CD4-positive, CD25-positive, alpha-beta regulatory T cell (primary cell): ENCODE results near the gene RACGAP1. TPM values are rescaled to one million over a fixed set of nuclear protein-coding genes. Genes with fewer than 3 reads are reported as not detected.
"Not testable (repeated sequence)": the region's sequence is repeated elsewhere in the genome, so short reads cannot be mapped to it uniquely, and the experiment has no call there.

ENCODE experiments used
- ATAC-seq, 2 donors: fragments of 150-1000 bp; cut with Tn5 transposase; one replicate each; pipeline ENCODE4 v1.10.0; 2021; ENCODE audit warnings: low read depth in 2 of 2, moderate number of reproducible peaks in 2 of 2, moderate library complexity in 1 of 2
- DNase-seq, 3 donors: peaks; one replicate each; pipeline versions ENCODE4 v3.0.0 to v3.0.0-alpha.2; 2012 to 2022; ENCODE audit warnings: mixed read lengths in 1 of 3
- H3K27ac ChIP-seq: one replicate; pipeline ENCODE4 v1.7.0; 2013; ENCODE audit warnings: mild to moderate bottlenecking, low read length; ENCODE audit not compliant: insufficient read depth, poor library complexity, severe bottlenecking
- H3K27me3 ChIP-seq: one replicate; pipeline ENCODE4 v1.7.0; 2013; ENCODE audit warnings: low read length; ENCODE audit not compliant: control insufficient read depth, insufficient read depth
- H3K36me3 ChIP-seq: one replicate; pipeline ENCODE4 v1.7.0; 2013; ENCODE audit warnings: mild to moderate bottlenecking, low read length, moderate library complexity; ENCODE audit not compliant: control insufficient read depth, insufficient read depth
- H3K4me1 ChIP-seq: 2 replicates; pipeline ENCODE4 v1.7.0; 2013; ENCODE audit warnings: mild to moderate bottlenecking, low read length; ENCODE audit not compliant: insufficient read depth, control insufficient read depth, poor library complexity, severe bottlenecking
- H3K4me3 ChIP-seq: one replicate; pipeline ENCODE4 v1.7.0; 2013; ENCODE audit warnings: low read depth, mild to moderate bottlenecking, low read length, moderate library complexity
- H3K9me3 ChIP-seq, 2 experiments: 1 replicate in 1 of 2; 2 replicates in 1 of 2; pipeline ENCODE4 v1.7.0; 2013; ENCODE audit warnings: low read length in 2 of 2, mild to moderate bottlenecking in 1 of 2, moderate library complexity in 1 of 2; ENCODE audit not compliant: control insufficient read depth in 2 of 2
- H3K27ac Mint-ChIP-seq, 3 donors: one replicate each; pipeline ENCODE4 v1.8.0; 2020 to 2022; ENCODE audit warnings: mild to moderate bottlenecking in 3 of 3, mixed read lengths in 3 of 3, moderate library complexity in 2 of 3
- H3K27me3 Mint-ChIP-seq: one replicate; pipeline ENCODE4 v1.8.0; 2022; ENCODE audit warnings: mild to moderate bottlenecking, mixed read lengths
- H3K36me3 Mint-ChIP-seq: one replicate; pipeline ENCODE4 v1.8.0; 2020; ENCODE audit warnings: mixed read lengths
- H3K4me1 Mint-ChIP-seq, 4 donors: one replicate each; pipeline ENCODE4 v1.8.0; 2020 to 2022; ENCODE audit warnings: mixed read lengths in 4 of 4, mild to moderate bottlenecking in 1 of 4
- H3K4me3 Mint-ChIP-seq, 4 donors: one replicate each; pipeline ENCODE4 v1.8.0; 2020 to 2022; ENCODE audit warnings: mild to moderate bottlenecking in 4 of 4, mixed read lengths in 4 of 4, moderate library complexity in 3 of 4
- H3K9me3 Mint-ChIP-seq, 7 donors: one replicate each; pipeline ENCODE4 v1.8.0; 2020 to 2022; ENCODE audit warnings: mixed read lengths in 7 of 7, mild to moderate bottlenecking in 3 of 7, moderate library complexity in 2 of 7
- polyA plus RNA-seq, 4 donors: library from polyadenylated mRNA; unstranded; fragments of 300-500 nt; fragmentation: Illumina TruSeq; gene quantifications; one replicate each; pipeline ENCODE4 v1.2.3, GENCODE V29; 2021
- total RNA-seq: library from RNA; stranded (reverse); gene quantifications from one replicate; pipeline ENCODE4 v1.2.3, GENCODE V29; 2022

RACGAP1 gene
- total and polyA plus RNA-seq, 5 donors from 2014 or later = 17.1 to 22.9 (median 17.4) TPM

DNA sequence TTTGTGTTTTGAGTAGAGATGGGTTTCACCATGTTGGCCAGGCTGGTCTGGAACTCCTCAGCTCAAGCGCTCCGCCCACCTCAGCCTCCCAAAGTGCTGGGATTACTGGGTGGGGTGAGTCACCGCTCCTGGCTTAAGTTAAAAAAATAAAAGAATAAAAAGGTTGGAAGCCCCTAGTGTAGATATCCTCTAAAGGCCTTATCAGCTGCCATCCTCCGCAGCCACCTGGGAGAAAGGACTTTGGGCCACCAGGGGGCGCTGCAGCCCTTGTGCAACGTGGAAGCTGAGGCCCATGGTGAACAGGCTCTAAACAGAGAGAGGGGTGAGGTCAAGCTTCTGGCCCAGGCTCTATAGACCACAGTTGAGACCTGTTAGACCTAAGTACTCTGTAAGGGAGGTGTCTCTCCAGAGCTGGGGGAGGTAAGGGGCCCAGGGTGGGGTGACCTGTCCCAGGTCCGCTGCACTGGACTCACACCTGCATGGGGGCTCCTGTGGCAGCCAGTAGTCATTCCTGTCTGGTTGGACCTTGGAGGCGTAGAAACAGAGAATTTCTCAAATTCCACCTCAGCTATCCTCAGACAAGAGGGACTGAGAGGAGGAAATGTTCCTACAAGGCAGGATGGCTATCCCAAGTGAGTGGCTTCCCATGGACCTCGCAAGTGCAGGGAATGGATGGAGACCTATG, 14.0 kb upstream of the RACGAP1 start:
- DNase-seq = peak; percentile 64 to 81 (median 69)
- peak overlapping the region in 1 of 4 donors; percentile 52 for H3K4me3 Mint-ChIP-seq
- Histone ChIP-seq H3K36me3 (no peaks in the 10 kb centered on the region), H3K27me3 (no peaks in the 10 kb centered on the region), H3K4me3 (no peak overlapping the region), H3K9me3 (no peaks in the 10 kb centered on the region), H3K27ac (no peak overlapping the region), H3K4me1 (no peaks in the 10 kb centered on the region)
- peaks cover 0 to 5% (median 0%) of the 10 kb centered on the region in 4 donors for H3K4me1 Mint-ChIP-seq
- H3K9me3 Mint-ChIP-seq = peaks cover 0 to 1% (median 0%) of the 10 kb centered on the region in 7 donors
- peaks cover 31% of the 10 kb centered on the region for H3K27me3 Mint-ChIP-seq
- peak; percentile 70 to 71 for ATAC-seq
- H3K36me3 Mint-ChIP-seq = no peaks in the 10 kb centered on the region
- peak overlapping the region in 1 of 3 donors; percentile 40 for H3K27ac Mint-ChIP-seq

DNA sequence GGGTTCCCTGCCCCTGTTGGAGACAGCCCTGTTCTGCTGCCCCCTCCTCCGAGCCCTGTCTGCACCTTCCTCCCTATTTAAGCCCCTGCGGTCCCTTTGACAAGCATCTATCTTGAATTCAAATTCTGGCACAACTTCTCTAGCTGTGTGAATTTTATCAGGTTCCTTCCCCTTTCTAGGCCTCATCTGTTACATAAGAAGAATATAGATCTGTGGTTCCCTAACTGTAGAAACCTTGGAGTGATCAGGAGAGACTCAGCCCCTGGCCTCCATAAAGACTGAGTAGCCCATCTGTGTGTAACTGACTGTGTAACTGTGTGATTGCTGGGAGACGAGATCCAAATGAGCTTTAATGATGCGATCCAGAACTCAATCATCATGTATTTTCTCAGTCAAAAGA, 13.0 kb upstream of the RACGAP1 start:
- no peak overlapping the region for H3K4me3 ChIP-seq
- H3K27ac ChIP-seq = no peak overlapping the region
- no peak overlapping the region for H3K4me3 Mint-ChIP-seq
- peak overlapping the region in 1 of 3 donors; percentile 61 for H3K27ac Mint-ChIP-seq
- H3K27me3 Mint-ChIP-seq = peaks cover 33% of the 10 kb centered on the region
- peaks cover 0 to 2% (median 0%) of the 10 kb centered on the region in 4 donors for H3K4me1 Mint-ChIP-seq
- H3K36me3 ChIP-seq = no peaks in the 10 kb centered on the region
- ATAC-seq (no peak), DNase-seq (no peak)
- H3K9me3 Mint-ChIP-seq = peaks cover 0 to 1% (median 0%) of the 10 kb centered on the region in 7 donors
- no peaks in the 10 kb centered on the region for H3K4me1 ChIP-seq
- H3K36me3 Mint-ChIP-seq = no peaks in the 10 kb centered on the region
- H3K27me3 ChIP-seq = no peaks in the 10 kb centered on the region
- H3K9me3 ChIP-seq = no peaks in the 10 kb centered on the region

DNA sequence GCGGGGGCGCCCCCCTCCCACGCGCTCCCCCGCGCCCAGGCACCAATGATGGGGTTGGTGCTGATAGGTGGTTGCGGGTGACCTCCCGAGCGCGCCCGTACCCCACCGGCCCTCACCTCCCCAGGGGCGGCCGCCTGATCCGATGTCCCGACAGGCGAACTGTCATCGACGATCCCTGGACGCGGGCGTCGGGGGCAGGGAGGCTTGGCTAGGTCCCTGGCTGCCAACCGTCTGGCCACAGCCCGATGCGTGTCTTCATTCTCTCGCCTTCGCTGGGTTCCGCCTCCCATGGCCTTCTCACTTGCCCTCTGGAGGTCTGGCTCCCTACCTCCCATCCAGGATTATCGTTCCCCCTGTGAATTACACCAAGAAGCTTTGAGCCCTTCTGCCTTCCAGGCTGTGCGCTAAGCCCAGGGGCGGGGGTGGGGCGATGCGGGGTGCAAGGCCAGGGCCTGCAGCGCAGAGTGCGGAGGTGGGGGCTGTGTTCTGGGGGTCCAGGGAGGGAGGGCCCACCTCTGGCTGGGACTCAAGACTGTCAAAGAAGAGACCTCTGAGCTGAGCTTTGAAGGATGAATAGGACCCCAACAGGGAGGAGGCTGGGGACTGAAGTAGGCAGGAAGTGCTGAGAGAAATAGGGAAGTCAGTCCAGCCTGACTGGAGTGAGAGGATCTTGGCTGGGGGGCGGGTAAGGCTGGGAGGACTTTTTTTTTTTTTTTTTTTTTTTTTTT, 7.7 kb upstream of the RACGAP1 start:
- no peak overlapping the region for H3K27ac Mint-ChIP-seq
- no peak overlapping the region for H3K4me3 ChIP-seq
- no peaks in the 10 kb centered on the region for H3K9me3 Mint-ChIP-seq

DNA sequence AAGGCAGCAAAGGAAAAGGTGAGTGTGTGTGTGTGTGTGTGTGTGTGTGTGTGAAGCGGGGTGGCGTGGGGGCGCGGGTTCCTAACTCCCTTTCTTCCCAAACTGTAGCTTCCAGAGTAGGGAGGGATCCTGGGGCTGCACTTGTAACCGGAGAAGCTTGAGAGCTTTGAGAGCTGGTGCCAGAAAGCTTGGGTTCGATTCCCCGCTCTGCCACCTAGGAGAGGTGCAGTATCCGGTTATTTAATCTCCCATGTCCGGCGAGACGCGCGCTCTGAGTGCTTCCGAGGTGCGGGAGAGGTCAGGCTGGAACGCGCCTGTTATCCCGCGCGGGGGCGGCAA, 7.2 kb upstream of the RACGAP1 start:
- Mint-ChIP-seq H3K27me3 (peaks cover 35% of the 10 kb centered on the region), H3K27ac (no peak overlapping the region), H3K4me1 (no peaks in the 10 kb centered on the region), H3K9me3 (no peaks in the 10 kb centered on the region), H3K36me3 (no peaks in the 10 kb centered on the region), H3K4me3 (no peak overlapping the region)
- peaks cover 3% of the 10 kb centered on the region for H3K27me3 ChIP-seq
- no peak for ATAC-seq
- no peak for DNase-seq
- no peaks in the 10 kb centered on the region for H3K9me3 ChIP-seq
- H3K27ac ChIP-seq = no peak overlapping the region
- H3K36me3 ChIP-seq = no peaks in the 10 kb centered on the region
- peaks cover 3% of the 10 kb centered on the region for H3K4me1 ChIP-seq
- no peak overlapping the region for H3K4me3 ChIP-seq

More for the DNA sequence above, 7.7 kb upstream of the RACGAP1 start:
- DNase-seq (no peak), ATAC-seq (no peak)
- H3K4me1 Mint-ChIP-seq = no peaks in the 10 kb centered on the region
- peaks cover 3% of the 10 kb centered on the region for H3K4me1 ChIP-seq
- H3K9me3 ChIP-seq = no peaks in the 10 kb centered on the region
- peaks cover 3% of the 10 kb centered on the region for H3K27me3 ChIP-seq
- no peak overlapping the region for H3K4me3 Mint-ChIP-seq
- peaks cover 35% of the 10 kb centered on the region for H3K27me3 Mint-ChIP-seq
- H3K36me3 ChIP-seq = no peaks in the 10 kb centered on the region
- no peaks in the 10 kb centered on the region for H3K36me3 Mint-ChIP-seq
- no peak overlapping the region for H3K27ac ChIP-seq

DNA sequence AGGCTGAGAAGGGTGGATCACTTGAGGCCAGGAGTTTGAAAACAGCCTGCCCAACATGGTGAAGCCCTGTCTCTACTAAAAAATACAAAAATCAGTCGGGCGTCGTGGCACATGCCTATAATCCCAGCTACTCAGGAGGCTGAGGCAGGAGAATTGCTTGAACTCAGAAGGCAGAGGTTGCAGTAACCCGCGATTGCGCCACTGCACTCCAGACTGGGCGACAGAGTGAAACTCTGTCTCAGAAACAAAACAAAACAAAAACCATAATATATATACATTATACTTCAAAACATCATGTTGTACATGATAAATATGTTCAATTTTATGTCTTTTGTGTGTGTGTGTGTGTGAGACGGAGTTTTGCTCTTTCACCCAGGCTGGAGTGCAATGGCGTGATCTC, 5.2 kb upstream of the RACGAP1 start:
- not testable (repeated sequence) for H3K9me3 ChIP-seq, ATAC-seq, H3K27ac Mint-ChIP-seq, H3K4me1 ChIP-seq, DNase-seq, H3K36me3 ChIP-seq, H3K27ac ChIP-seq, H3K9me3 Mint-ChIP-seq, H3K4me3 ChIP-seq, H3K27me3 ChIP-seq, H3K4me1 Mint-ChIP-seq, H3K36me3 Mint-ChIP-seq, H3K4me3 Mint-ChIP-seq
- peaks cover 26% of the 10 kb centered on the region for H3K27me3 Mint-ChIP-seq

DNA sequence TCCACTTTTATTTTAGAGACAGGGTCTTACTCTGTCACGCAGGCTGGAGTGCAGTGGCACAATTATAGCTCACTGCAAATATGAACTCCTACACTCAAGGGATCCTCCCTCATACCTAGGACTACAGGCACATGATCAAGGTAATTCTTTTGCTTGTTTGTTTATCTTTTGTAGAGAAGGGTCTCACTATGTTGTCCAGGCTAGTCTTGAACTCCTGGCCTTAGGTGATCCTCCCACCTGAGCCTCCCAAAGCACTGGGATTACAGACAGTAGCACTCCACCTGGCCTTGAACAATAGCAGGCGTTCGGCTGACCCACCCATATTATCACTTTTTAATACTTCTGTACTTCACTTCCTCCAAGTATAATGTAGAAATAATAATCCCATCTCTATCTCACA, 1.4 kb upstream of the RACGAP1 start:
- ATAC-seq = no peak
- Histone ChIP-seq H3K4me3 (no peak overlapping the region), H3K27ac (no peak overlapping the region), H3K9me3 (no peaks in the 10 kb centered on the region), H3K27me3 (no peaks in the 10 kb centered on the region), H3K4me1 (peaks cover 12% of the 10 kb centered on the region), H3K36me3 (no peaks in the 10 kb centered on the region)
- Mint-ChIP-seq H3K9me3 (no peaks in the 10 kb centered on the region), H3K27ac (no peak overlapping the region), H3K4me1 (peaks cover 13 to 35% (median 19%) of the 10 kb centered on the region in 4 donors), H3K27me3 (peaks cover 14% of the 10 kb centered on the region), H3K36me3 (no peaks in the 10 kb centered on the region), H3K4me3 (no peak overlapping the region)
- no peak for DNase-seq

DNA sequence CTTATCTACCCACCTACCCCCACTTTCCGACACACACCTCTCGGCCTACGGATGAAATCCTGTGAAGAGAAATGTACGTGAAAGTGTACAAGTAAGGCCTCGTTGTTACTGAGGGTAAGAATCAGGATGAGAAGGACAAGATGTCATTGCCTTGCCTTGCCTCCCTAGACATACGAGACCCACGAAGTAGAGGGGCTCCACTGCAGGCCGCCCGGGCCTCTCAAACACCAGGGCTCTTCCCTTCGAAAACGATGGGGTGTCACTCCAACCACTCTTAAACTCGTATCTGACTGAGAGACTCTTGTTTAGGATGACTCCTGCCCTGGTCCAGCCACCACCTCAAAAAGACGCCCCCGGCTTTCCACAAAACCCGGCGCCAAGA, 498 bp downstream of the RACGAP1 start:
- H3K36me3 ChIP-seq = no peaks in the 10 kb centered on the region
- H3K36me3 Mint-ChIP-seq = no peaks in the 10 kb centered on the region
- peak overlapping the region; percentile 27 to 97 (median 92) for H3K27ac Mint-ChIP-seq
- peak overlapping the region; percentile 76 for H3K27ac ChIP-seq
- no peaks in the 10 kb centered on the region for H3K27me3 Mint-ChIP-seq
- peak in 1 of 3 donors; percentile 44 for DNase-seq
- peak overlapping the region; percentile 92 to 99 (median 98) for H3K4me3 Mint-ChIP-seq
- no peaks in the 10 kb centered on the region for H3K27me3 ChIP-seq
- H3K9me3 ChIP-seq = no peaks in the 10 kb centered on the region
- no peaks in the 10 kb centered on the region for H3K9me3 Mint-ChIP-seq
- peaks cover 13 to 48% (median 24%) of the 10 kb centered on the region in 4 donors for H3K4me1 Mint-ChIP-seq
- H3K4me1 ChIP-seq = peaks cover 12% of the 10 kb centered on the region
- peak in 1 of 2 donors; percentile 2 for ATAC-seq
- peak overlapping the region; percentile 87 for H3K4me3 ChIP-seq
